Ureter (tissue), 1 donor: Measurements from ENCODE around the gene BLTP2. TPM values are rescaled to one million over a fixed set of nuclear protein-coding genes. Genes with fewer than 3 reads are reported as not detected.
"Not testable (repeated sequence)": the region's sequence is repeated elsewhere in the genome, so short reads cannot be mapped to it uniquely, and the experiment has no call there.

Source experiments
- DNase-seq: peaks from one replicate; pipeline ENCODE4 v3.0.0-alpha.2; 2020; ENCODE audit warnings: low spot score
- total RNA-seq: library from RNA; stranded (reverse); gene quantifications from one replicate; pipeline ENCODE4 v1.2.4, GENCODE V29; 2023
- donor health status: DM: yes; HTN: yes; CAD: no.

The BLTP2 gene
- total RNA-seq = 210 TPM

DNA sequence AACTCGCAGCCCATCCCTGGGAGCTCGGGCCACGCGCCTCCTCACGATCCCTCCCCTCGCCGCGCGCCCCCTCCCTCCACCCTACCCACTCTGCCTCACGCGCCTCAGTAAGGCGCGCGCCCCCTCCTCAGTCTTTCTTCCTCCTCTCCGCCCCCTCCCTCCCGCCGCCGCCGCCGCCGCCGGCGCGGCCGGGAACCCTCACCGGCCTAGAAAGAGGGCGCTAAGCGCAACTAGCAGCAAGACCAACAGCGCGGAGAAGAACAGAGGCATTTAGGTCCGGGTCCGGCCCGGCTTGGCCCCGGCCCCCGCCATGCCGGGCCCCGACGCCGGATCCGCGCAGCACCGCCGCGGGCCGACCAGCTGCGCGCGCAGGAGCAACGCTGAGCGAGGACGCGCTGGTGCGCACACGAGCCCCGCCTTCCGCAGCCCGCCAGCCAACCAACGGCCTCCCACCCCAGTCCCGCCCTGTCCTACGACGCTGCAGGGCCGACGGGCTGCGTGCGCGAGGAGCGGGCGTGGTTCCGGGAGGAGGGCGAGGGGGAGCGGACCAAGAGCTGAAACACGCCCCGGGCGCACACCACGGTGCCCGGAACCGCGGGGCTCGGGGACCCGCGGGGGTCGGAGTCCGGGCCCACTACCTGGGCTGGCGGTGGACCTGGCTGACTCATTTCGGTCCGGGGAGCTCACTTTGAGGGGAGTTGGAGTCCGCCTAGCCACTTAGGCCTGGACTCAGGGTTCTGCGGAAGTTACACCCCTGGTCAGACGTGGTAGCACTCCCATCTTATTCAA is at the start of gene BLTP2:
Gene BLTP2 (minus strand): TSS at position 372 of the 789 bp plus-strand sequence. CDS start 102 bp downstream, at position 270.
- DNase-seq = peak; percentile 97

DNA sequence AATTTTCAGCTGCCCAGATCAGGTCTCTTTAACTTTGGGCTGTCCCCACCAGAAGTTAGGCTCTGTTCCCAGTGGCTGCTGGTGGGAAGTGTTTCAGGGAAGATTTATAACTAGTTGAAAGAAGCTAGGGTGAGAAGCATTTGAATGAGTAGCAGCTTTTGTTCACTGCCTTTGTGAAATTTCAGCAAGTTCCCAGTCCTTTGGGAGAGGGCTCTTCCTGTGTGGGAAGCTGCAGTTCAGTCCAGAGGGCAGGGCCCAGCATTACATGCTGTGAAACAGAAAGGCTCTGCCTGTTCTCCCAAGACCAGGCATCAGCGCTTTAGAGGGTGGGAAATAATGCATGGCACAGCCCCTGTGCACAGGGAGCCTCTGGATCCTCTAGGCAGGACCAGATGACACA is 48.9 kb upstream of the BLTP2 start:
- no peak for DNase-seq

DNA sequence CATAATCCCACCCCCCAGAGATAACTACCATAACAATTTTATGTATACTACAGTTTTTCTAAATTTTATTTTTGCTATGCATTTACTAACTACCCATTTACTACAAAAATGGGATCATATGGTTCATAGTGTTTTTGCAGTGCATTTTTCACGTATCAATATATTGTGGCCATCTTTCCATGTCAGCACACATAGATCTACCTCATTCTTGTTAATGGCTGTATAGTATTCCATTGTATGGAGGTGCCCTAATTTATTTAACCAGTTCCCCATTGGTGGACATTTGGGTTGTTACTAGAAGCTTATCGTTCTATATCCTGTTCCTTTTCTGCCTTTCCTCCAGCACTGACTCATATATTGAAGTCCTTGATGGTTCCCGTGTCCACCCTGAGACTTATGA is 44.1 kb upstream of the BLTP2 start:
- DNase-seq = no peak

DNA sequence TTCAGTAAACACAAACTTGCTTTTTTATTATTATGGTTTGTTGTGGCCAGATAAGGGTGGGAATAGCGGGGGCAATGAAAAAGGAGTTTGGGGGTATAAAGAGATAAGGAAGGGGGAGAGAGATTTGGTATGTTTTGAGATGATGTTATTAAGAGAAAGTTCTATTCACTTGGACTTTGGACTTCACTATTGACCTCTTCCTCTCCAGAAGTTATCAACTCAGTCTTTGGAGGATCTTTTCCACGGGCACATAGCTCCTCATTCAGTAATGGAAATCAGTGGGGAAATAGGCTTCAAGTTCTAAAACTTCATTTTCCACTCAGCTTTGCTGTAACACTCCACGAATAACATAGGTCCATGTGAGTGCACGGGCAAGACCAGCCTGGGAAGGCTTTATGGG is 43.5 kb upstream of the BLTP2 start:
- no peak for DNase-seq

DNA sequence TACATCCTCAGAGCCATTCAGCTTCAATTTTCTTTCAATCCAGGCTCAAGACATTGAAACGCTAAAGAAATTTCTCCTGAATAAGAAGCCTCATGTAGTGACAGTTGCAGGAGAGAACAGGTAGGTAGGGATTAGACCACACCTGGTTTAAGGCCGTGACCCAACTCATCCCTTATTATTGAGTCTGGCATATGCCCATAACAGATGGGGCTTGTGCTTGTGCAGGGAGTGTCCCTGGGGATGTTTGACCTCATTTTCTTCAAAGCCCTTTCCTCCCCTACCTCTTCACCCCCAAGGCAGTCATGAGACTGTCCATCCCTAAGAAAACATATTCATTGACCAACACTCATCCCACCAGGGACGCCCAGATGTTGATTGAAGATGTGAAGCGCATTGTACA is 41.3 kb upstream of the BLTP2 start:
- no peak for DNase-seq

DNA sequence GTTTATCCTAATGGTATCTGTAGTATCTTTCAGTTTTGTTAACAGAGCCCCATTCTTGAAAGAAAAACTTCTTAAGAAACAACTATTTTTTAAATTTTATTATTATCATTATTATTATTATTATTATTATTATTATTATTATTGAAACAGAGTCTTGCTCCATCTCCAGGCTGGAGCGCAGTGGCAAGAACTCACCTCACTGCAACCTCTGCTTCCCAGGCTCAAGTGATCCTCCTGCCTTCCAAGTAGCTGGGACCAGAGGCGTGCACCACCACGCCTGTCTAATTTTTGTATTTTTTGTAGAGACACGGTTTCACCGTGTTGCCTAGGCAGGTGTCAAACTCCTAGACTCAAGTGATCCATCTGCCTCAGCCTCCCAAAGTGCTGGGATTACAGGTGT is 40.4 kb upstream of the BLTP2 start:
- DNase-seq = no peak

DNA sequence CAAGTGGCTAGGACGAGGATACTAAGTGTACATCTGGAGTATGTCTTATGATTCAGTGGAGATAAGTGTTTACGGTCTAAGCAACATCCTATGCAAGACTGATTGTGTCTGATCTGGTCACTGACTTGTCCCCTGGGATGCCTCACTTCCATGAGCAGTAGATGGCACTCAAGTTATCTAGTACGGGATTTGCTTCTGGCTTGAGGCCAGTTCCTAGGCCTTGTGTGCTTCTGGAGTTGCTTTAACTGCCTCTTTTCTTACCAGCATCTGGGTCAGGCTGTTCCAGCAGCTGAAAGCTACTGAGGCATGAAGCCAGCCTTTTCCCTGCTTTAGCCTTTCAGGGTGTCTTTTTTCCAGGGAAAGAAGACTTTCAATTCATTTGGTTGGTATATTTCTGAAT is 40.0 kb upstream of the BLTP2 start:
- no peak for DNase-seq

DNA sequence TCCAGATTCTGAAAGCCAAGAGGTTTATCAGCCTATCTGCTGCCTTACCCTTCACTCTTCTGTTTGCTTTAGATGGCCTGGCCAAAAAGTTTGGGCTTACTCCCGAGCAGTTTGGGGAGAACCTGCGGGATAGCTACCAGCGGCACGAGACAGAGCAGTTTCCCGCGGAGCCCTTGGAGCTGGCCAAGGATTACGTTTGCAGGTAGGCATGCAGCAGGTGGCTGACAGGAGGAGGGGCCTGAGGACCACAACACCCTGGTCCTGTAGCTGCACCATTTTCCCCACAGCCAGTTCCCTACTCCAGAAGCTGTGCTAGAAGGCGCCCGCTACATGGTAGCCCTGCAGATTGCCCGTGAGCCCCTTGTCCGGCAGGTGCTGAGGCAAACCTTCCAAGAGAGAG is 37.7 kb upstream of the BLTP2 start:
- DNase-seq = no peak

DNA sequence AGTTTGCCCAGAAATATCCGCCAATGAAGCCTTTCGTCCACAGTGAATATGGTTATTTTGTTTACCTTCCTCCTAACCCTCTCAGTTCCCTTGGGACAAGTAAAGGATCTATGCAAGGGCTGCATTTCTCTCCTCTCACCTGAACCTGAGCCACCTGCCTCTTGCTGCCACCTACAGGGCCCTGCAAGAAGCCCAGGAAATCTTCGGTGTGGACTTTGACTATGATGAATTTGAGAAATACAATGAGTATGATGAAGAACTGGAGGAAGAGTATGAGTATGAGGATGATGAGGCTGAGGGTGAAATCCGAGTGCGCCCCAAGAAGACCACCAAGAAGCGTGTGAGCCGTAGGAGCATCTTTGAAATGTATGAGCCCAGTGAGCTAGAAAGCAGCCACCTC is 31.0 kb upstream of the BLTP2 start:
- DNase-seq = no peak

DNA sequence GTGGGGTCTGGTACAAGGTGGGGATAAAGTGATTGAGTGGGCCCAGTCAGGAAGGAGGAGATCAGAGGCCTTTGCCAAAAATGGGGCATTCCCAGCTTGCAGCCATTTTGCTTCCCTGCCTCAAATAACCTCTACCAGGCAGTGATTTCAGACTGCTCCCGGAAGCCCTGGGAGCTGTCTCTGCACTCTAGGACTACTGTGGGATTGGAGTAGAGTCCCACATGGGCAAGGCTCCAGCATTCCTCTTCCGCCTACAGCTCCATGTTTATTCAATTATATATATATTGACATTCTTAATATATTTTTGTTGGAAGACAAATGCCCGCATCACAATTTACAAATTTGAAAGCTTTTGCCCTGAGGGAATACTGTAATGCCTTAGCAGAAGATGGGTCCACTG is 30.5 kb upstream of the BLTP2 start:
- no peak for DNase-seq

DNA sequence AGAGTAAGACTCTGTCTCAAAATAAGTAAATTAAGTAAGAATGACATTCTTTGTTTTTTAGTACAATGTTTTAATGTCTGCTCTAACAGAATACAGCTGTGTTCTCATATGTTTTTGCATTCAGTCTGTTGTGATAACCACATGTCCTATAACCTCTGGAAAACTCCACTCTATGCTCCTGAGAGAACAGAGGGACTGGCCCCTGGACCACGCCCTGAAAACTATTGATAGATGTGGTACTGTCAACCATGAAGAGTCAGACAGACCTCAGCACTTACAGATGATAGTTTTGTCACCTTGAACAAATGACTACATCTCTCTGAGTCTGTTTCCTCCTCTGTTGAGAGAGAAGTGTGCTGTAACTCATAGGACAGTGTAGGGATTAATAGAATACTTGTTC is 25.0 kb upstream of the BLTP2 start:
- no peak for DNase-seq

DNA sequence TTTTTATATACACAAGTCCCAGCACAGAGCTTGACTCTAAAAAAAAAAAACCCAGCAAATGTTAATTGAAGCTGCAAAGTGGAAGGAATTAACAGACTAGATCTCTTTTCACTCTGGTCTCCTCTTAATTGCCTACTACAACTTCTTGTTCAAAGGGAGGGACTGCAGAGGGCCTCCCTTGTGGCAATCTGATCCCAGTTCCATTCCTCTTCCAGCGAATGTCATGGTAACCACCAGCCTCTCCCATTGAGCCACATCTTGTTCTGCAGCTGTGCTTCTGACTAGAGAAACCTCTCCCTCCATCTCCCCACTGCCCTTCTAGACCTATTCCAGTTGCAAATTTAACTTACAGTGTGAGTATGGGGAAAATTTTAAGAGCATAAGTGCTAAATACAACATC is 22.9 kb upstream of the BLTP2 start:
- no peak for DNase-seq

DNA sequence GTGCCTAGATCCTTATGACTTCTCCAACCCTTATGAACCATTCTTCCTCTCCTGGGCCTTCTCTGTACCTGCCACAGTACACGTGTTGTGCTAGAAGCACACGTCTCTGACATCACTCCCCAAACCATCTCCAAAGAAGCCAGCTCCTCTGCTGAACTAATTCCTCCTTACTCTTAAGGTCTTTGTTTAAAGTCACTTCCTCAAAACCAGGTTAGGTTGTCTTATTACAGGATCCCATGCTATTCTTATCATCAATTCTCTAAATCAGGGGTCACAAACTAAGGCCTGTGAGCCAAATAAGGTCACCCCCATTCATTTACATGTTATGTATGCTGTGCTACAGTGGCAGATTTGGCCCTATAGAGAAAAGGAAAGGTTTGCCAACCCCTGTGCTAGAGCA is 21.0 kb upstream of the BLTP2 start:
- DNase-seq = no peak

DNA sequence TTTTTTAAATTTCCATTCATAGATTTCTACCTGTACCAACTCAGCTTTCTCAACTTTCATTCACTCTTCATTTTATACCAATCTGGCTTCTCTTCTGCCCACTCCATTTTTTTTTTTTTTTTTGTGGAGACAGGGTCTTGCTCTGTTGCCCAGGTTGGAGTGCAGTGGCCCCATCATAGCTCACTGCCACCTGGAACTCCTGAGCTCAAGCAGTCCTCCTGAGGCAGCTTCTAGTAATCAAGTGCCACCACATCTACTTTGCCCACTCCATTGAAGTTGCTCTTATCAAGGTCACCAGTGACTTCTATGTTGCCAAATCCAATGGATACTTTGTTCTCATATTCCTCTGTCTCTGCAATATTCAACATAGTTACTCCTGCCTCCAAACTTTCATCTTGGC is 18.8 kb upstream of the BLTP2 start:
- no peak for DNase-seq

DNA sequence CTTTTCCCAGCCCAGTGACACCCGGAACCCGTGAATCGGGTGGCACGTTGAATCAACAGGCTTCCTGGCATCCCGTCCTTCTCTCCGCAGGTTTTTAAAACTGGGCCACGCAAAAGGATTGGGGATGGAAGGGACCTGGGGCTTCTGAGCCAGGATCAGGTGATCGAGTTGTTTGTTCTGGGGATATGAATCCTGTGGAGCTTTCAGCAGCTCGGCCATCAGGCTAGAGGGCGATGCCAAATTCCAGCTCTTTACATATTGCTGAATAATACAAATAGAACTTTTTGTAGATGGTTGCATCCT is 17.5 kb upstream of the BLTP2 start:
- no peak for DNase-seq

DNA sequence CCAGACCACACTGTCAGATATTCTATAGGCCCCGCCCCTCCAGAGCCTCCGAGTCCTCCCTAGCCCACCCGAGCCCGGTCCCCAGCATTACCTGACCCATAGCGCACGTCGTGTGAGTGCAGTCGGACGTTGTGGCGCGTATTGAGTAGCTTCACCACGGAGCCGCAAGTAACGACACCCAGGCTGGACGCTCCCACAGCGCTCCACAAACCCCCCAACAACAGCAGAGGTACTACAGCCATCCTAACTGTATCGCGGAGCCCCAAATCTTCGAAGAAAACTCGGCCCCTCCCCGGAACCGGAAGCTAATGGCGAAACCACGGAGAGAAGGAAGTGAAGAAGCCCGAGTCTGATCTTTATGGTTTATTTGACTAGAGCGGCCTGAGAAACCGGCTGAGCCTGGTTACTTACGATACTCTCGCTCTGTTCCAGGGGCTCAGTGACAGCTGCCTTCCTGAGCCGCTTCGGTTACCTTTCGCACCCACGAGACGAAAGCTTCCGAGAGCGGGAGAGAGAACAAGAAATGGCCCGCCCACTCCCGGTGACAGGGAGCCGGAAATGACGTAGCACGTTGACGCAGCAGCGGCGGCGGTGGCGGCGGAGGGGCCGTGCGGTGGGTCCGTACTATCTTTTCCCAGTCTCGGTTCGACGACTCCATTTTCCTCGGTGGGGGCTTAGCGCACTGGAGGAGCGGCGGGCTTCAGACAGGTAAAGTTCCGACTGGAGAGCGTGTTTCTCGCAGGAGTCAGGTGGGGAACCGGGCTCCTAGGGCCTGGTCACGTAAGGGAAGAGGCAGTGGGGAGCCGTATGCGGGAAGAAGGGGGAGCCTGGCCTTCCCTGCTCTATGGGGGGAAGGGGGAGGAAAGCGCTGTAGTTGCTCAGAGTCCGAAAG is 16.9 kb upstream of the BLTP2 start, which contains the start of the genes SDF2 and SUPT6H:
Gene SDF2 (minus strand): TSS at position 272 of the 892 bp plus-strand sequence. CDS start 30 bp downstream, at position 242.
Gene SUPT6H (plus strand): TSS at position 571 of the 892 bp plus-strand sequence. CDS start 11,197 bp downstream, outside the sequence.
- DNase-seq = peak; percentile 92

DNA sequence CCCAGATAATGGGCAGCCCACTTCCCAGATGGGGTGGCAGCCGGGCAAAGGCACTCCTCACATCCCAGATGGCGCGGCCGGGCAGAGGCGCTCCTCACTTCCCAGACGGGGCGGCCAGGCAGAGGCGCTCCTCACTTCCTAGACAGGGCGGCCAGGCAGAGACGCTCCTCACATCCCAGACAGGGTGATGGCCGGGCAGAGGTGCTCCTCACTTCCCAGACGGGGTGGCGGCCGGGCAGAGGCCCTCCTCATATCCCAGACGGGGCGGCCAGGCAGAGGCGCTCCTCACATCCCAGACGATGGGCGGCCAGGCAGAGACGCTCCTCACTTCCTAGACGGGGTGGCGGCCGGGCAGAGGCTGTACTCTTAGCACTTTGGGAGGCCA is 14.5 kb upstream of the BLTP2 start:
- not testable (repeated sequence) for DNase-seq

DNA sequence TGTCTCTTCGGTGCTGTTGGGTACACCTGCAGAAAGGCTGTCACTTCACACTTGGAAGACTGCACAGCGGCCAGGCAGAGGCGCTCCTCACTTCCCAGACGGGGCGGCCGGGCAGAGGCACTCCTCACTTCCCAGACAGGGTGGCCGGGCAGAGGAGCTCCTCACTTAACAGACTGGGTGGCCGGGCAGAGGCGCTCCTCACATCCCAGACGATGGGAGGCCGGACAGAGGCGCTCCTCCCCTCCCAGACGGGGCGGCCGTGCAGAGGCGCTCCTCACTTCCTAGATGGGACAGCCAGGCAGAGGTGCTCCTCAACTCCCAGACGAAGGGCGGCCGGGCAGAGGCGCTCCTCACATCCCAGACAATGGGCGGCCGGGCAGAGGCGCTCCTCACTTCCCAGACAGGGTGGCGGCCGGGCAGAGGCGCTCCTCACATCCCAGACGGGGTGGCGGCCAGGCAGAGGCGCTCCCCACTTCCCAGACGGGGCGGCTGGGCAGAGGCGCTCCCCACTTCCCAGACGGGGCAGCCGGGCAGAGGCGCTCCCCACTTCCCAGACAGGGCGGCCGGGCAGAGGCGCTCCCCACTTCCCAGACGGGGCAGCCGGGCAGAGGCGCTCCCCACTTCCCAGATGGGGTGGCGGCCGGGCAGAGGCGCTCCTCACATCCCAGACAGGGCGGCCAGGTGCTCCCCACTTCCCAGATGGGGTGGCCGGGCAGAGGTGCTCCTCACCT is 14.0 kb upstream of the BLTP2 start:
- not testable (repeated sequence) for DNase-seq

DNA sequence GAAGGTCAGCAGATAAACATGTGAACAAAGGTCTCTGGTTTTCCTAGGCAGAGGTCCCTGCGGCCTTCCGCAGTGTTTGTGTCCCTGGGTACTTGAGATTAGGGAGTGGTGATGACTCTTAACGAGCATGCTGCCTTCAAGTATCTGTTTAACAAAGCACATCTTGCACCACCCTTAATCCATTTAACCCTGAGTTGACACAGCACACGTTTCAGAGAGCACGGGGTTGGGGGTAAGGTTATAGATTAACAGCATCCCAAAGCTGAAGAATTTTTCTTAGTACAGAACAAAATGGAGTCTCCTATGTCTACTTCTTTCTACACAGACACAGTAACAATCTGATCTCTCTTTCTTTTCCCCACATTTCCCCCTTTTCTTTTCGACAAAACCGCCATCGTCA is 13.4 kb upstream of the BLTP2 start:
- not testable (repeated sequence) for DNase-seq

DNA sequence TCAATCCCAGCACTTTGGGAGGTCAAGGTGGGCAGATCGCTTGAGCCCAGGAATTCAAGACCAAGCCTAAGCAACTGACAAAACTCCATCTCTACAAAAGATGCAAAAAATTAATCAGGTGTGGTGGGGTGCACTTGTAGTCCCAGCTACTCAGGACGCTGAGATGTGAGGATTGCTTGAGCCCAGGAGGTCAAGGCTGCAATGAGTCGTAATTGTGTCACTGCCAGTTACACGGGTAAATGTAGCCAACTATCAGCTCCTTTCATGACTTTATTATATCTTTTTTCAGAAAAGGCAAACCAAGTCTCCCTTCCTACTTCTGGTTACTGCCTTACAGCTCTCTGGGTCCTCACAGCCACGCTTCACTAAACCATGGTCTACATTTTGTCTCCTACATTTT is 12.8 kb upstream of the BLTP2 start:
- DNase-seq = no peak

DNA sequence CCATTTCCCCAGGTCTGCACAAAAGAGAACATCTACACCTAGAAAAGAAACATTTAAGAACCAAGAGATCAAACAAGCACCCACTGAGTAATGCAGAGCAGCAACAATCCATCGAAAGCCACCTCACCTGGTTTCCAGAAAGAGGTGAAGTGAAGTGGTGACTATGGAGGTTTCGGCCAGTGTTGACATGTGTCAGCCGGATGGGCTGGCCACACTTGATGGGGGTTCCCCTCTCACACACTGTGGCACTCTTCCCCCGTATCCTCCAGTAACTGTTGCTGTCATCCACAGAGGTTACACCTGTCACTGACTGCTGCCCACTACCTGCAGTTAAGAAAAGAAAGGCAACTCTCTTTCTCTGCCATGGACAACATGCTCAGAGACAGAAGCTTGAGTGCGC is 10.2 kb upstream of the BLTP2 start:
- no peak for DNase-seq

DNA sequence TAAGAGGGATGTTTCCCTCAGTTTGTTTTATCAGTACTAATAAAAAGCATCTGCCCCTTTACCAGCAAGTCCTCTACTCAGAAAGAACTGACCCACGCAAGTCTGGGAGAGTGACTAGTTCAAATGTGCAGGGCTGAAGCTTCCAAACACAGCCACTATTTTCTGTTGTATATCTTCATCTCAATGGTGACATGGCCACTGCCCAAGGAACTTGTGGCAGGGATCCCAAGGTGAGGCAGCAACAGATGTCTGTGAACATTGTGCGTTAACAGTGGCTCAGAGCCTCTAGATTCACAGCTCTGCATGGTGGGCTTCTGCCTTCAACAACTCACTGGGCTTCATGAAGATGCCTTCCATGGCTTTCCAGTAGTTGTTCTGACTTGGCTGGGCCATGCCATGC is 3.7 kb upstream of the BLTP2 start:
- no peak for DNase-seq
